HG03135 (cell line): ENCODE results near the gene ART4.
A peak's percentile ranks its signal among the peaks of the same experiment; 100 is the strongest.

ENCODE experiments used
- ATAC-seq: cut with Tn5 transposase; IDR thresholded peaks from one replicate; pipeline ENCODE4 v1.9.1; 2021; ENCODE audit warnings: mild to moderate bottlenecking, moderate library complexity; ENCODE audit not compliant: unreplicated experiment

Gene ART4

GRCh38 chr12:14852880-14853279, 9.6 kb upstream of the ART4 start:
- ATAC-seq: no peak

GRCh38 chr12:14850929-14851663, 7.8 kb upstream of the ART4 start:
- ATAC-seq: peak; percentile 54

- no peak for ATAC-seq
These were observed 6.3 kb upstream of the ART4 start for GRCh38 chr12:14849661-14850060.

GRCh38 chr12:14846876-14847580, 3.7 kb upstream of the ART4 start:
- no peak for ATAC-seq

GRCh38 chr12:14846042-14846587, 2.8 kb upstream of the ART4 start:
- no peak for ATAC-seq

- ATAC-seq: no peak
These were observed 2.0 kb upstream of the ART4 start for GRCh38 chr12:14845350-14845750.

- ATAC-seq: no peak
These were observed 1.1 kb upstream of the ART4 start for GRCh38 chr12:14844401-14844800.

- ATAC-seq: no peak
These were observed 1.0 kb downstream of the ART4 start for GRCh38 chr12:14842315-14842714.

GRCh38 chr12:14841761-14842160, 1.6 kb downstream of the ART4 start:
- ATAC-seq: no peak

- no peak for ATAC-seq
These were observed 2.7 kb downstream of the ART4 start for GRCh38 chr12:14840616-14841015.

GRCh38 chr12:14839262-14839661, 4.1 kb downstream of the ART4 start:
- no peak for ATAC-seq

- no peak for ATAC-seq
These were observed 6.8 kb downstream of the ART4 start for GRCh38 chr12:14836336-14837210.

- no peak for ATAC-seq
These were observed 8.8 kb downstream of the ART4 start for GRCh38 chr12:14834509-14834908.

GRCh38 chr12:14833952-14834351, 9.4 kb downstream of the ART4 start:
- ATAC-seq: no peak

GRCh38 chr12:14833336-14833735, 10.0 kb downstream of the ART4 start:
- ATAC-seq: no peak

- ATAC-seq: peak; percentile 71
These were observed 14.4 kb downstream of the ART4 start for GRCh38 chr12:14828892-14829291.

GRCh38 chr12:14827043-14827442, 16.3 kb downstream of the ART4 start:
- ATAC-seq: no peak

GRCh38 chr12:14826491-14826890, 16.8 kb downstream of the ART4 start:
- ATAC-seq: no peak

- no peak for ATAC-seq
These were observed 18.1 kb downstream of the ART4 start for GRCh38 chr12:14825256-14825655.

GRCh38 chr12:14824012-14824634, 19.2 kb downstream of the ART4 start:
- no peak for ATAC-seq

GRCh38 chr12:14814014-14814413, 29.3 kb downstream of the ART4 start, which contains the start of gene SMCO3:
Gene SMCO3, minus strand, starts transcription at chr12:14814182. Its CDS starts 7,502 bp downstream, at chr12:14806680.
- ATAC-seq: no peak
